GM10847 (cell line): ENCODE data around the gene DDX51.

Experiments used
- POLR2A ChIP-seq: IDR thresholded peaks from 2 replicates; pipeline ENCODE4 v1.6.1; 2011; ENCODE audit not compliant: insufficient read length; ENCODE audit errors: extremely low read depth

DDX51 gene

DNA sequence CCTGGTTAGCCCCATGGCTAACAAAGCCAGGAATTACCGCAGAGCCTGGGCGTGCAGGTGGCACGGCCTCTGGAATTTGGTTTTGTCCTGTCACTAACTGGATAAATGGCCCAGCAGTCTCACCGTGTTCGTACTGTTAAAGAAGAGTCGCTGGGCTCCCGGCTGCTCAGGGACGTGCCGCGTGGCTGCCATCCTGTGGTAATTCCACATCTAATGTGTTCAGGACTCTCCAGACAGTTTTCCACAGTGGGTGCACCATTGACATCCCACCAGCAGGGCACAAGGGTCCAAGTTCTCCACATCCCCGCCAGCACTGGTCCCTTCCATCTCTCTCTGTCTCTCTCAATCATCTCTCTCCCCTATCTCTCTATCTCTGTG, 19.8 kb upstream of the DDX51 start:
- no peak for TF ChIP-seq POLR2A

GRCh38 chr12:132163041-132163910, 19.2 kb upstream of the DDX51 start:
- no peak for TF ChIP-seq POLR2A

- TF ChIP-seq POLR2A: no peak
Measured at GRCh38 chr12:132162508-132163031, 18.5 kb upstream of the DDX51 start.

DNA sequence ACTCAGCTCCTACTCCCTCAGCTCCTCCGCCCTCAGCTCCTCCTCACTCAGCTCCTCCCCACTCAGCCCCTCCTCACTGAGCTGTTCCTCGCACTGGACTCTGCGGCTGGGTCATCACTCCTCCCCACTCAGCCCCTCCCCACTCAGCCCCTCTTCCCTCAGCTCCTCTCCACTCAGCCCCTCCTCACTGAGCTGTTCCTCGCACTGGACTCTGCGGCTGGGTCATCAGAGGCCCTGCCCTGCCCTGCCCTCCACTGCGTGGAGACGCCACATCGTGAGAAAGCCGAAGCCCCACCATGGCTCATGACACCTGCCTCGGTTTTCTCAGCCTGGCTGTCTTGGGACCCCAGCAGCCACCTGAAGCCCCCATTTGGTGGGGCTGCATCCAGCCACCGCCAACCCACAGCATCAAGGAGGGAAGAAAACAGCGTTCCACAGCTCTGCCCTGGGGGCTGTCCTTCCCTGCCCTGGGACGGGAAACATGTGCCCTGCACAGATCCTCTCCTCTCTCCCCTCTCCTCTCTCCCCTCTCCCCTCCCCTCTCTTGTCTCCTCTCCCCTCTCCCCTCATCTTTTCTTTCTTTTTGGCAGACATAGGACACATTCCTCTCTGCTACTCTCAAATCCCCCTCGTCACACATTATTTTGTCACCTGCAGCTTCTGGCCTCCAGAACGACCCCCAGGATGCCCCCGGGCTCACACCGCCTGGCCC, 17.8 kb upstream of the DDX51 start:
- no peak for TF ChIP-seq POLR2A

GRCh38 chr12:132161036-132161781, 17.1 kb upstream of the DDX51 start:
- no peak for TF ChIP-seq POLR2A

- TF ChIP-seq POLR2A: no peak
Measured at GRCh38 chr12:132160601-132161035, 16.5 kb upstream of the DDX51 start.

DNA sequence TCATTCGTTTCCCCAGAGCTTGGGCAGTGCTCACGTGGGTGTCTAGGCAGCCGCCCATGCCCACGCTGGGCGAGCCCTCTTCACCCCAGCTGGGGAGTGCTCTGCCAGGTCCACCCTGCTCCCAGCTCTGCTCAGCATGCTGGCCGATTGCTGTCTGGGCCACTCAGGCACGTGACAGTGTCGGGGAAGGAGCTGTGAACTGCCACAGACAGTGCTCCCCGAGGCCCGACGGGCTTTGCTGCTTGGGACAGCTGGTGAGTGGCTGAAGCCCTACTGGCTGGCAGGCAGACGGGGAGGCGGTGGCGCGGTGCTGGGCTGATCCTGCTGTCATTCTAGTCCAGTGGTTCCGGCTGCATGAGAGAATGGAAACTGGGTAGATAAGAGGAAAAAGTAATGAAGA, 15.9 kb upstream of the DDX51 start:
- no peak for TF ChIP-seq POLR2A

DNA sequence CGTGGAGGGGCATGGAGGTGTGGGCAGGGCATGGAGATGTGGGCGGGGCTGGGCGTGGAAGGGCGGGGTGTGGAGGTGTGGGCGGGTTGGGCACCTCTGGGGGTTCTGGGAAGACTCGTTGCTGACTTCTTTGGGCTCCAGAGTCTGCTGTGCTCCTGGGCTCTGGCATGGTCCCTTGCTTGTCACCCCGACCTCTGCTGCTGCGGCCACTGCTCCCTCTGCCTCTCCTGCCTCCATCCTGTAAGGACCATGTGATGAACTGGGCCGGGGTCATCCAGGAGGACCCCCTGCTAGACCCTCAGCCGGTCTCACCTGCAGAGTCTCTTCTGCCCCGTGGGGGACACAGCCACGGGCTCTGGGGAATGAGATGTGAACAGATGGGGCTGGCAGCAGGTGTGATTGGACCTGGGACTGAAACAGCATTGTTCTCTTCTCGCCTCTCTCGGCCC, 15.5 kb upstream of the DDX51 start:
- no peak for TF ChIP-seq POLR2A

DNA sequence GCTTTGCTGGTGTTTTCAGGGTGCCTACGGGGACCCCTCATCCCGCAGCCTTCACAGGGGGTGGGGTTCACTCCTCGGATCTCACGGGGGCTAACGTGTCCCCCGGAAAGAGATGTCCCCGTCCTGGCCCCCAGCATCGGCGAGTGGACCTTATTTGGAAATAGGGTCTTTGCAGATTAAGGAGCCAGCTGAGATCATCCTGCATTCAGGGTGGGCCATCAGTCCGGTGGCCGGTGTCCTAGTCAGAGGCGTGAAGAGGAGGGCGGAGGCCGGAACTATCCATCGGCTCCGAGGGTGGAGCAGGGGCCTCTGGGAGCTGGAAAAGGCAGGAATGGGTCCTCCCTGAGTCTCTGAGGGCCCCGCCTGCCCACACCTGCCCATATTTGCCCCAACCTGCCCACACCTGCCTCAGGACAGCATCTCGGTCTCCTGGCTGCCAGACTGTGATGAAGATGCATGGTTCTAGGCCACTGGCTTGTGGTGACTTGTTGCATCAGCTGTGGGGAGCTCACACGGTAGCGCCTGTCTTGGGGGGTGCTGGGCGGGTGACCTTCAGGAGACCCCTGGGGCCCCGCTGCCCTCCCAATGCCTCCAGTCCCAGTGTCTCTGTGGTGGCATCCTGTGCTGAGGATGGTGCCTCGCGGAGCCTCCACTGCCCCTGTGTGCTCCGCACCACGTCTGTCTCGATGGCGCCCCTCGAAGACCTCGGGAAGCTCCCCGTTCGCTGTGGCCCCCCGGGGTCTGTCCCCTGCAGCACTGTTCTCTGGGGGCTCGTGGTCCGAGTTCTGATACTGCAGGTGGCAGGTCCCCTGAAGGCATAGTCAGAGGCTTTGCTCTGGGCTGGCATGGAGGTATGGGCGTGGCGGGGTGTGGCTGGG, 14.8 kb upstream of the DDX51 start:
- TF ChIP-seq POLR2A: no peak

DNA sequence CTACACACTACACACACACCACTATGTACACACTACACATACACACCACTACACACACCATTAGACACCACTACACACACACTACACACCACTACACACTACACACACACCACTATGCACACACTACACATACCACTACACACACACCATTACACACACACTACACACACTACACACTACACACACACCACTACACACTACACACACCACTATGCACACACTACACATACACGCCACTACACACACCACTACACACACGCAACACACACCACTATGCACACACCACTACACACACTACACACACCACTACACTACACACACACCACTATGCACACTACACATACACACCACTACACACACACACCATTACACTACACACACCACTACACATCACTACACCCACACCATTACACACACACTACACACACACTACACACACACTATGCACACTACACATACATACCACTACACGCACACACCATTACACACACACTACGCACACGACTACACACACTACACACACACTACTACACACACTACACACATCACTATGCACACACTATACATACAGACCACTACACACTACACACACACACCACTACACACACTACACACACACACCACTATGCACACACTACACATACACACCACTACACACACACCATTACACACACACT, 13.8 kb upstream of the DDX51 start:
- no peak for TF ChIP-seq POLR2A

- no peak for TF ChIP-seq POLR2A
Measured at GRCh38 chr12:132156573-132157325, 12.6 kb upstream of the DDX51 start.

DNA sequence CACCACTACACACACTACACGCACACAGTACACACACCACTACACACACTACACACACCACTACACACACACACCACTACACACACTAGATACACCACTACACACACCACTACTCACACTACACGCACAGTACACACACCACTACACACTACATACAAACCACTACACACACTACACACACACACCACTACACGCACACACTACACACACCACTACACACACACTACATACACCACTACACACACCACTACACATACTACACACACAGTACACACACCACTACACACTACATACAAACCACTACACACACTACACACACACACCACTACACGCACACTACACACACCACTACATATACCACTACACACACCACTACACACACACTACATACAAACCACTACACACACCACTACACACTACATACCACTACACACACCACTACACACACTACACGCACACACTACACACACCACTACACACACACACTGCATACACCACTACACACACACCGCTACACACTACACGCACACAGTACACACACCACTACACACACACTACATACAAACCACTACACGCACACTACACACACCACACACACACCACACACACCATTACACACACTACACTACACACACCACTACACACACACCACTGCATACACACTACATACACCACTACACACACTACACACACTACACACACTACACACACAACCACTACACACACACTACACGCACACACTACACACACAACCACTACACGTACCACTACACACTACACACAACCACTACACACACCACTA, 11.9 kb upstream of the DDX51 start:
- TF ChIP-seq POLR2A: no peak

- TF ChIP-seq POLR2A: no peak
Measured at GRCh38 chr12:132154941-132155770, 11.0 kb upstream of the DDX51 start.
